PC-3 (cell line): ENCODE data around the gene FAM221A.

Experiments
- CTCF ChIP-seq: fragments of 300-600 bp; sonication (generic); conservative IDR thresholded peaks from 2 replicates; pipeline ENCODE4 v1.5.1; 2017; ENCODE audit warnings: antibody characterized with exemption, low read depth, mild to moderate bottlenecking, low read length
- EZH2 ChIP-seq: fragments of 300-600 bp; sonication (generic); IDR thresholded peaks from one replicate; pipeline ENCODE4 v1.6.1; 2017; ENCODE audit warnings: antibody characterized with exemption, mild to moderate bottlenecking, low read length; ENCODE audit not compliant: unreplicated experiment
- EZH2phosphoT487 ChIP-seq: fragments of 300-600 bp; sonication (generic); IDR thresholded peaks from 2 replicates; pipeline ENCODE4 v1.6.1; 2018; ENCODE audit warnings: mild to moderate bottlenecking, antibody characterized with exemption, low read length, borderline replicate concordance

DNA sequence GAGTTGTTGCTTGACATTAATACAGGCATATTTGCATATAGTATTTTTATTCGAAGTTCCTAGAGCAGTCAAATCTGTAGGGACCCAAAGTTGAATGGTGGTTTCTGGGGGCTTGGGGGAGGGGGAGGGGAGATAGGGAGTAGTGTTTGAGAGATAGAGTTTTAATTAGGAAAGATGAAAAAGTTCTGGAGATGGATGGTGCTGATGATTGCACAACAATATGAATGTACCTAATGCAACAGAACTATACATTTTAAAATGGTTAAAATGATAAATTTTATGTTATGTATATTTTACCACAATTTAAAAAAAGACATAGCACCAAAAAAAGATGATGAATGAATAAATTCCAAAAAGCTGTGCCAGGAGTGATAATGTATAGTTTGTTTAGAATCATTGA, 71.9 kb downstream of the FAM221A start:
- TF ChIP-seq CTCF (no peak), EZH2 (no peak), EZH2phosphoT487 (no peak)
